ENCODE measurements around the gene IRX6.

Gene IRX6

GRCh38 chr16:55323637-55324271, at the start of gene IRX6:
IRX6 (plus strand) TSS chr16:55324203; CDS start chr16:55325092, 889 bp downstream.
- no peak for DNase-seq (ENCODE audit: low spot score)

- DNase-seq (ENCODE audit: low spot score): no peak
These were observed 49.6 kb upstream of the IRX6 start for GRCh38 chr16:55274391-55274790.

GRCh38 chr16:55275167-55275566, 48.8 kb upstream of the IRX6 start:
- DNase-seq (ENCODE audit: low spot score): no peak

DNA sequence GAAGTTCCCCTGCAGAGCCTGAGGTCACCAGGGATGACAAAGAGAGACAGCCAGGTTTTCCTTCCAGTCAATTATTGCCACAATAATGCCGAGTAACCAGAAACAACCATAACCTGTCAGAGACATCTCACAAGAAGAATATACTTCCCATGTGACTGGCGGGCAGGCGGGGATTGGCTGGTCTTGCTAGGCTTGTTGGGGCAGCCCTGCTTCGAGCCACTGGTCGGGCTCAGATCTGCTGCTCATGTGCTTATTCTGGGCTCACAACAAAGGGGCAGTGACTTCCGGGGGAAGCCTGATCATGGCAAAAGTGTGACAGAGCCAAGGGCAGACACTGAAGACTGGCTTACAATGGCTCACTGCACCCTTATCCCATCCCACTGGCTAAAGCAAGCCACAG, 48.1 kb upstream of the IRX6 start:
- DNase-seq (ENCODE audit: low spot score): no peak

- DNase-seq (ENCODE audit: low spot score): no peak
These were observed 46.5 kb upstream of the IRX6 start for GRCh38 chr16:55277536-55277935.

GRCh38 chr16:55279598-55279997, 44.4 kb upstream of the IRX6 start:
- no peak for DNase-seq (ENCODE audit: low spot score)

- DNase-seq (ENCODE audit: low spot score): no peak
These were observed 43.4 kb upstream of the IRX6 start for GRCh38 chr16:55280587-55280986.

DNA sequence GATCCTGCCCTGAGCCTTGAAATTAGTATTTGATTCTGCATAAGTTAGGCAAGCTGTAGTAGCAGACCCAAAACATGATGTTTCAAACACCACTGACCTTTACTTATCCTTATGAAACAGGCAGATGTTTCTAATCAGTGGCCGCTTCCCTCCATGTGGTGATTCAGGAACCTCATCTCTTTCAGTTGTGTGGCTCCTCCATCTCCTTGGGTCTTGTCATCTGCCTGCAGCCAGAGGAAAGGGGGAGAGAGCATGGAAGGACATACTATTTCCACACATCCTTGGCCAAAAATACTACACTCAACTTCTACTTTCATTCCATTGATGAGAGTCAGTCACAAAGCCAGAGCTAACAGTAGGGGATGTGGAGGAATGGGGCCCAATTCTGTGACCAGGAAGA, 41.6 kb upstream of the IRX6 start:
- DNase-seq (ENCODE audit: low spot score): no peak

- DNase-seq (ENCODE audit: low spot score): no peak
These were observed 39.9 kb upstream of the IRX6 start for GRCh38 chr16:55283812-55284717.

GRCh38 chr16:55284718-55285099, 39.3 kb upstream of the IRX6 start:
- DNase-seq (ENCODE audit: low spot score): no peak

GRCh38 chr16:55285586-55285985, 38.4 kb upstream of the IRX6 start:
- DNase-seq (ENCODE audit: low spot score): no peak

DNA sequence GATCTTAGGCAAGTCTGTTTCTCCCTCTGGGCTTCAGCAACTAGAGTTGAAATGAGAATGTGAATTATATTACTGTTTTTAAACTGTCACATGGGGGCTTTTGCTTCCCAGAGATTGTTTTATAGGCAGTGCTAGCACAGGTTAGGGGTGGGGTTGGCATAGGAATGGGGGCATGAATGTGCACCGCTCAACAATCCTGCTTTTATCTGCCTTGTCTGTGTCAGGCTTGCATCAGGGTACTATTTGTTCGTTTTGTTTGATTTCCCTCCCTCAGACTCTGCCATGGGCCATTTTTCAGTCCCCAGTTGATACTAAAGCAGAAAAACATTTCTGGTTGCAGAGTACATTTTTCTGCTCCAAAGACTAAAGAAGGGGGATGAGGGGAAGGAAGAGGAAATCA, 34.6 kb upstream of the IRX6 start:
- DNase-seq (ENCODE audit: low spot score): no peak

DNA sequence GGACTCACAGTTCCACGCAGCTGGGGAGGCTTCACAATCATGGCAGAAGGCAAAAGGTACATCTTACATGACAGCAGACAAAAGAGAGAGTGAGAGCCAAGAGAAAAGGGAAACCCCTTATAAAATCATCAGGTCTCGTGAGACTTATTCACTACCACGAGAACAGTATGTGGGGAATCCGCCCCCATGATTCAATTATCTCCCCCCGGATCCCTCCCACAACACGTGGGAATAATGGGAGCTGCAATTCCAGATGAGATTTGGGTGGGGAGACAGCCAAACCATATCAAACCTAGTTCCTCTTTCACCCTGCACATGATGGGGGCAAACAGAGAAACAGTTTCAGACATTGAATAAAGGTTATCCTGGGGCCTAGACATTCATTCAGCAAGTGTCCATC, 32.2 kb upstream of the IRX6 start:
- no peak for DNase-seq (ENCODE audit: low spot score)

DNA sequence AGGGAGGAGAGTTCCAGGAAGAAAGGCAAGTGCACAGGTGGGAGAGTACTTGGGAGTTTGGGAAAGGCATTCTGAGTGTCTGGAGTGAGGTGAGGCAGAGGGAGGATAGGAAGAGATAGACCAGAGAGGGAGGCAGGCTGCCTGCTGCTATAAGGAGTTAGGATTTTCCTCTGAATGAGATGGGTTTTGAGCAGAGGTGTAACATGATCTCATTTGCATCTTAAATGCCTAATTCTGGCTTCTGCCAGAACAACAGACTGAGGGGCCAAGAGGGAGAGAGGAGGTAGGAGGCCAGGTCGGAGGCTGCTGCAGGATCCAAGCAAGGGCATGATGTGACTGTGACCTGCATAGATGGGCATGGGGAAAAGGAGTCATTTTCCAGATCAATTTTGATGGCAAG, 31.5 kb upstream of the IRX6 start:
- DNase-seq (ENCODE audit: low spot score): no peak

- no peak for DNase-seq (ENCODE audit: low spot score)
These were observed 29.9 kb upstream of the IRX6 start for GRCh38 chr16:55294129-55294528.

DNA sequence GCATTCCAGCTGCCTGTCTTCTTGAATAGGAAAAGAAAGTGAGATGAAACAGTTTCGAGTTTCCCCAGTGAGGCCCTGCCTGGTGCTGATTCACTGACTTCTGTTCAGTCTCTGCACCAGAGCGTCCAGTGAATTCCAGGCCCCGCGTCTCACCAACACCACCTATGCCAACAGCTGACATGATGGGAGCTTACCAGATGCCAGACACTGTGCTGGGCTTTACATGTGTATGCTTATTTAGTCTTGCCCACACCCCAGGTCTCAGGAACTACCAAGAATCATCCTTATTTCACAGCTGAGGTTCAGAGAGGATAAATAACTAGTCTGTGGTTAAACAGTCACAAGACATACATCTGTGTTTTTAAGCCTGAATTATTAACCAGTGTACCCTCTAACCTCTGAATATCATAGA, 29.1 kb upstream of the IRX6 start:
- no peak for DNase-seq (ENCODE audit: low spot score)

- DNase-seq (ENCODE audit: low spot score): no peak
These were observed 26.7 kb upstream of the IRX6 start for GRCh38 chr16:55297062-55297909.

DNA sequence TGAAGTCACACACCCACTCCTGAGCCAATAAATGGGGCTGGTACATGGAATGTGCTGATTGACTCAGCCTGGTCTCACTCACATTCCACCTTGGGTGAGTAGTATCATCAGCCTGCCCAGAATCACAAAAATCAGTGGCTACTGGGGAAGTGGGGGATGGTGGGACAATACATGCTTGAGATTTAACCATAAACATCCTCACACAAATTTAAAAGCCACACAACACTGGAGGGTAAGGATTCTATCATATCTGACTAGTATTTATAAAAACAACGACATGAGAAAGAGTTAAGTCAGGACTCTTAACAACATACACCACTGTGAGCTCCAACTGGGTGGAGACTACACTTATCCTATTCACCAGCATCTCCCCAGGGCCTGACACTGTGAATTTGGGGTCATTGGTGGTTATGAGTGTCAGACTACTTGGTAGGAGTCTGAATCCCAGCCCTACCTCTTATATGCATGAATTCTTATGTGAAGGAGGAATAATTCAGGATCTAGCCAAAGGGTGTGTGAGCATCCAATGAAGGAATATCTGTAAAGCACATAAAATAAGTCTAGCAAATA, 26.0 kb upstream of the IRX6 start:
- no peak for DNase-seq (ENCODE audit: low spot score)

DNA sequence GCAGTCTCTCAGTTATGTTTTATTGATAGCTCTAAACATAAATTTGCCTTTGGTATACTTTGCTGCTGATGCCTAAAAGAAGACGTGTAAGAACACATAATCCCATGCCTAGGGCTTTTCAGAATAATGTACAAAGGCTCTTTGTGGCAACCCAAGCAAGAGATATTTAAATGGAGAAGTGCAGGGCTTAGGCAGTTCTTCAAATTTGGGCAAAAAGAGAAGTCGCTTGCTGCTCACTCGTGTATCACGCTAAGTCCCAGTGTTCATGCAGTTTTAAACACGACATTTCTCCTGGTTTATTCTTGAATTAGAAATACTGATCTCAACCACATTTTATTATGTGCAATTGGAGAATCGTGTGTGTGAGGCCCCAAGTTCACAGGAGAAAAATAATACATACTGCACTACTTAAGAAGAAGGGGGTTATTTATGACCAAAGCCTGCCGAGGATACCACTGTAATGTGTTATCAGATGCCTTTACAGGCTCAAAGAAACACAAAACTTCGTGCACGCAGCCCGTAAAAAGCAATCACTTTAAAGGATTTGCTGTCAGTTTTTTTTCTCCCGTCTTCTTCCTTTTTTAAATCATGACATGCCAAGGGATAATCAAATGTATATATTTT, 22.5 kb upstream of the IRX6 start:
- no peak for DNase-seq (ENCODE audit: low spot score)

DNA sequence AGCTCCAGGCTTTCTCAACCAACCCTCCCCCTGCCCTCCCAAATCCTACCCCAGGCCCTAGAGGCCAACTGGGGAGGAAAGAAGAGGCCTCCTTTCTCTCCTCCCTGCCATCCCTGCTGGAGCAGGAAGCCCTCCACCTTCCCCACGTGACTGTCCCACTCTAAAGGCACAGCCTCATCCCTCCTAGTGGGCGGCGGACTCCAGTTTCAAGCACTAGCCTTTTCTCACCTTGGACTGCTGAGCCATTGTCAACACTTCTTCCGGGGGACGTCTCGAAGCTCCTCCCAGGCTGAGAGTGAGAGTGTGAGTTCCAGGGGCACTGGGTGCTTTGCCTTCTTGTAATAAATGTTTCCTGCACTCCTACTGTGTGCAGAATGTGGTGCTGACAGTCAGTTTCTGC, 21.4 kb upstream of the IRX6 start:
- DNase-seq (ENCODE audit: low spot score): no peak

DNA sequence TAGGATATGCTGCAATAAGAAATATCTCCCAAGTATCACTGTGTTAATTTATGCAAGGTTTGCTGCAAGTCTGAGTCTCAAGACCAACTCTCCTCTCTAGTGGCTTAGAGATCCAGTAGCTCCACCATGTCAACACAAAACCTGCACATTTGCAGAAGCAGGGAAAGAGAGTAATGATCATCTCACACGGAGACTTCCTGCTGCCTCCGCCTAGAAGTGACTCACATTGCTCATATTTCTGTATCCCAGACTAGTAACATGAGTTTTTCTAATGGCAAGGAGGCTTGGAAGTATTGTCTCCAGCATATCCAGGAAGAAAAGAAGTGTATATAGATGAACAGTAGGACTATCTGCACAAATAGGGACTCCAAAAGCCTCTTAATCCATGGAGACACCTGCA, 15.0 kb upstream of the IRX6 start:
- no peak for DNase-seq (ENCODE audit: low spot score)

- no peak for DNase-seq (ENCODE audit: low spot score)
These were observed 1.7 kb upstream of the IRX6 start for GRCh38 chr16:55322327-55322726.
